ENCODE data around the gene KLF2. TPM values are rescaled to one million over a fixed set of nuclear protein-coding genes. Genes with fewer than 3 reads are reported as not detected.
A peak's percentile ranks its signal among the peaks of the same experiment; 100 is the strongest.

KLF2 gene
- total RNA-seq, 1 experiment from 2014 or later: 0.77 TPM

DNA sequence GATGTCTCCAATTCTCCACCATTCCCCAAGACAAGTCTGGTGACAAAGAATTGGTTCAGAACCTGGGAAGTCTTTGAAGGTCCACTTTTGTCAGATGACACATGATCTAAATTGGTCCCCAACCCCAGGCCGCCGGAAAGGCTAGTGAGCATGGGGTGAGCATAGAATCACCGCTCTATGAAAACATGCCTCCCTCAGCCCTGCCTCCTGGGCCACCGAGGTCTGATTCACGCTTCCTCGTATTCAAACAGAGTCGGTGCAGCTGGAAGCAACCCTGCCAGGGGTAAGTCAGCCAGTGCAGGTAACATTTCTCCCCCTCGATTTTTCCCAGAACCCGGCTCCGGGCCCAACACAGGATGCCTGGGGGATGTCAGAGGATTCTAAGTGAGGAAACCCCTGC lies 33.9 kb upstream of the KLF2 start:
- H3K9me3 ChIP-seq: no peaks in the 10 kb centered on the region
- no peaks in the 10 kb centered on the region for H3K27me3 Mint-ChIP-seq (ENCODE audit: insufficient read depth, unreplicated experiment)
- H3K4me1 ChIP-seq: peaks cover 7% of the 10 kb centered on the region; the same call in 1 of the 2 replicates
- no peaks in the 10 kb centered on the region for H3K9me3 Mint-ChIP-seq (ENCODE audit: unreplicated experiment)
- no peak overlapping the region for H3K27ac Mint-ChIP-seq (ENCODE audit: unreplicated experiment)
- CTCF ChIA-PET: no interaction called here
- no peaks in the 10 kb centered on the region for H3K4me1 Mint-ChIP-seq (ENCODE audit: low read depth, unreplicated experiment)
- H3K36me3 Mint-ChIP-seq (ENCODE audit: insufficient read depth, unreplicated experiment): no peaks in the 10 kb centered on the region
- TF ChIP-seq, protein P1, sequence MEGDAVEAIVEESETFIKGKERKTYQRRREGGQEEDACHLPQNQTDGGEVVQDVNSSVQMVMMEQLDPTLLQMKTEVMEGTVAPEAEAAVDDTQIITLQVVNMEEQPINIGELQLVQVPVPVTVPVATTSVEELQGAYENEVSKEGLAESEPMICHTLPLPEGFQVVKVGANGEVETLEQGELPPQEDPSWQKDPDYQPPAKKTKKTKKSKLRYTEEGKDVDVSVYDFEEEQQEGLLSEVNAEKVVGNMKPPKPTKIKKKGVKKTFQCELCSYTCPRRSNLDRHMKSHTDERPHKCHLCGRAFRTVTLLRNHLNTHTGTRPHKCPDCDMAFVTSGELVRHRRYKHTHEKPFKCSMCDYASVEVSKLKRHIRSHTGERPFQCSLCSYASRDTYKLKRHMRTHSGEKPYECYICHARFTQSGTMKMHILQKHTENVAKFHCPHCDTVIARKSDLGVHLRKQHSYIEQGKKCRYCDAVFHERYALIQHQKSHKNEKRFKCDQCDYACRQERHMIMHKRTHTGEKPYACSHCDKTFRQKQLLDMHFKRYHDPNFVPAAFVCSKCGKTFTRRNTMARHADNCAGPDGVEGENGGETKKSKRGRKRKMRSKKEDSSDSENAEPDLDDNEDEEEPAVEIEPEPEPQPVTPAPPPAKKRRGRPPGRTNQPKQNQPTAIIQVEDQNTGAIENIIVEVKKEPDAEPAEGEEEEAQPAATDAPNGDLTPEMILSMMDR (IDR thresholded peaks at IDR 0.05; ENCODE audit: insufficient read depth in 1 of 2, low read depth in 1 of 2, low read length in 1 of 2, severe bottlenecking in 1 of 2, unreplicated experiment in 1 of 2): no peak
- H3K4me3 Mint-ChIP-seq (ENCODE audit: unreplicated experiment): no peak overlapping the region
- intact Hi-C loops (cut with micrococcal nuclease; ENCODE audit: unreplicated experiment): no loop called here
- H3K4me3 ChIP-seq (ENCODE audit: low read depth, low read length): no peak overlapping the region
- DNase-seq: no peak
- no peaks in the 10 kb centered on the region for H3K27me3 ChIP-seq (replicated peaks; ENCODE audit: control insufficient read depth, insufficient read depth, low read length)
- no peaks in the 10 kb centered on the region for H3K36me3 ChIP-seq (ENCODE audit: control insufficient read depth, insufficient read depth, low read length)
- POLR2A ChIA-PET: no interaction called here
- no TSS peak for BruUV-seq (replicated peaks)

DNA sequence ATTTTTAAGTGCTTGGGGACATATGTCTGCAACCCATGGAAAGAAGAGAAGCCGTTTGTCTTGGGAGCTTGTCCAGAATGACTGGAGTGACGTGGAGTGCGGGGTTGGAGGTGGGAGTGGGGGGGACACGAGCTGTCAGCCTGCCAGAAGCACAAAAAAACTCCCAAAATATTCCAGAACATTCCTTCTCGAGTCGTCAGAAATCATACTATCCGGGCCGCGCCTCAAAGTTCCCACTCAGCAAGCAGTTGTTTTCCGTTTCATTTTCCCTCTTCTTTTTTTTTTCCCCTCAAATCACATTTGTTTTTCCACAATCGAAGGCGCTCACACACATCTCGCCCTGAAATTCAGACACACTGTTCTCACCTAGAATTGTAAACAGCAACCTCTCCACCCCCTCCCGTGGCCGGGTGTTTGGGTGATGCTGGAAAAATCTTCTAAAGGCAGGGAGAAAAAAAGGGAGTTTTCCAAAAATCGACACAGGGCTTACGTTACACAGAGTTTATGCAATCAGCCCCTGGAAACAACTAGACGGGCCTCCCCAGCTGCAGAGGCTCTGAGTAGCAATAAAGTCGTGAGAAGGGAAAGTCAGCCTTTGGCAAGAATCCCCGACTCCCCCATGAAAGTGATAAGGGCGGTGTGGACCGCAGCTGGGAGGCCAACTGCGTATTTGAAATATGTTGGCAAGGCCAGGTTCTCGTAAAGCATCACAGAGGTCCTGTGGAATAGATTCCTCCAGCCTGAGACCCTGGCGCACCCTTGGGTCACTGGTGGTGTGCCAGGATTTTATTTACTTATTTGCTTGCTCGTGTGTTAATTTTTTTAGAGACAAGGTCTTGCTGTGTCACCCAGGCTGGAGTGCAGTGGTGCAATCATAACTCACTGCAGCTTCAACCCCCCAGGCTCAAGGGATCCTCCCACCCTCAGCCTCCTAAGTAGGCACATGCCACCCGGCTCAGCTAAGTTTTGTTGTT lies 31.2 kb upstream of the KLF2 start:
- POLR2A ChIA-PET: no interaction called here
- no peak overlapping the region for H3K27ac Mint-ChIP-seq (ENCODE audit: unreplicated experiment)
- Histone ChIP-seq H3K9me3 (no peaks in the 10 kb centered on the region), H3K4me1 (peaks cover 7% of the 10 kb centered on the region; the same call in 1 of the 2 replicates), H3K36me3 (ENCODE audit: control insufficient read depth, insufficient read depth, low read length) (no peaks in the 10 kb centered on the region), H3K27me3 (replicated peaks; ENCODE audit: control insufficient read depth, insufficient read depth, low read length) (no peaks in the 10 kb centered on the region; the same call in 1 of the 2 replicates), H3K4me3 (ENCODE audit: low read depth, low read length) (no peak overlapping the region)
- CTCF ChIA-PET: no interaction called here
- H3K36me3 Mint-ChIP-seq (ENCODE audit: insufficient read depth, unreplicated experiment): no peaks in the 10 kb centered on the region
- H3K4me1 Mint-ChIP-seq (ENCODE audit: low read depth, unreplicated experiment): no peaks in the 10 kb centered on the region
- TF ChIP-seq, protein P1 (IDR thresholded peaks at IDR 0.05; ENCODE audit: insufficient read depth in 1 of 2, low read depth in 1 of 2, low read length in 1 of 2, severe bottlenecking in 1 of 2, unreplicated experiment in 1 of 2): no peak
- peak overlapping the region; percentile 55 for H3K4me3 Mint-ChIP-seq (ENCODE audit: unreplicated experiment)
- no peaks in the 10 kb centered on the region for H3K9me3 Mint-ChIP-seq (ENCODE audit: unreplicated experiment)
- intact Hi-C loops (cut with micrococcal nuclease; ENCODE audit: unreplicated experiment): no loop called here
- peak; percentile 16 to 35 for DNase-seq
- no TSS peak for BruUV-seq (replicated peaks)
- no peaks in the 10 kb centered on the region for H3K27me3 Mint-ChIP-seq (ENCODE audit: insufficient read depth, unreplicated experiment)

DNA sequence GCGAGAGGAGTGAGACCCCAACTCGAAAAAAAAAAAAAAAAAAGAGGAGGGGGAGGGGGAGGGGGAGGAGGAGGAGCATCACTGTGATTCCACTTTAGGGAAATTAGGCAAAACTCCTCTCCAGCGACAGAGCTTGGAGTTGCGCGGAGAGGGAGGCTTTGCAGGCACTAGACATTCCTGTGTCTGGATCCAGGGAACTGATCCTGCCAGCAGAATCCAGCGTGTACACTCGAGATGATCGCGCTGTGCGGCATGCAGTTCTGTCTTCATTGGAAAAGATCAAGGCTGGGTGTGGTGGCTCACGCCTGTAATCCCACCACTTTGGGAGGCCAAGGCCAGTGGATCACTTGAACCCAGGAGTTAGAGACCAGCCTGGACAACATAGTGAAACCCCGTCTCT lies 29.6 kb upstream of the KLF2 start:
- Mint-ChIP-seq H3K27me3 (ENCODE audit: insufficient read depth, unreplicated experiment) (no peaks in the 10 kb centered on the region), H3K4me1 (ENCODE audit: low read depth, unreplicated experiment) (no peaks in the 10 kb centered on the region), H3K9me3 (ENCODE audit: unreplicated experiment) (no peaks in the 10 kb centered on the region), H3K36me3 (ENCODE audit: insufficient read depth, unreplicated experiment) (no peaks in the 10 kb centered on the region), H3K27ac (ENCODE audit: unreplicated experiment) (no peak overlapping the region), H3K4me3 (ENCODE audit: unreplicated experiment) (no peak overlapping the region)
- no peaks in the 10 kb centered on the region; the same call in 1 of the 2 replicates for H3K27me3 ChIP-seq (replicated peaks; ENCODE audit: control insufficient read depth, insufficient read depth, low read length)
- DNase-seq: no peak
- POLR2A ChIA-PET: interaction anchor here (0.6 to 0.7 kb wide), 3 partner anchors 47 to 136 kb away, joined by 3 to 5 read pairs (median 3); no protein-coding TSS in a partner anchor
- no peaks in the 10 kb centered on the region for H3K9me3 ChIP-seq
- CTCF ChIA-PET: no interaction called here
- H3K4me1 ChIP-seq: peaks cover 7% of the 10 kb centered on the region; the same call in 1 of the 2 replicates
- H3K4me3 ChIP-seq (ENCODE audit: low read depth, low read length): no peak overlapping the region
- H3K36me3 ChIP-seq (ENCODE audit: control insufficient read depth, insufficient read depth, low read length): no peaks in the 10 kb centered on the region
- TF ChIP-seq, protein P1 (IDR thresholded peaks at IDR 0.05; ENCODE audit: insufficient read depth in 1 of 2, low read depth in 1 of 2, low read length in 1 of 2, severe bottlenecking in 1 of 2, unreplicated experiment in 1 of 2): no peak
- intact Hi-C loops (cut with micrococcal nuclease; ENCODE audit: unreplicated experiment): no loop called here
- BruUV-seq (replicated peaks): no TSS peak
